Fibroblast of mammary gland (primary cell): ENCODE measurements around the gene BCAP29.

Source experiments
- DNase-seq: peaks from one replicate; pipeline ENCODE4 v3.0.0-alpha.2; 2010; ENCODE audit warnings: low read depth
- H3K4me3 ChIP-seq: 2 replicates; pipeline ENCODE4 v1.5.1; 2011; ENCODE audit warnings: low read depth, mild to moderate bottlenecking, low read length, moderate library complexity; ENCODE audit not compliant: control insufficient read depth
- TF ChIP-seq, protein P1 (sequence below): conservative IDR thresholded peaks from 2 replicates; pipeline ENCODE4 v1.5.1; 2011; ENCODE audit warnings: low read depth, low read length, inconsistent platforms; ENCODE audit not compliant: control insufficient read depth, insufficient read depth

The BCAP29 gene

DNA sequence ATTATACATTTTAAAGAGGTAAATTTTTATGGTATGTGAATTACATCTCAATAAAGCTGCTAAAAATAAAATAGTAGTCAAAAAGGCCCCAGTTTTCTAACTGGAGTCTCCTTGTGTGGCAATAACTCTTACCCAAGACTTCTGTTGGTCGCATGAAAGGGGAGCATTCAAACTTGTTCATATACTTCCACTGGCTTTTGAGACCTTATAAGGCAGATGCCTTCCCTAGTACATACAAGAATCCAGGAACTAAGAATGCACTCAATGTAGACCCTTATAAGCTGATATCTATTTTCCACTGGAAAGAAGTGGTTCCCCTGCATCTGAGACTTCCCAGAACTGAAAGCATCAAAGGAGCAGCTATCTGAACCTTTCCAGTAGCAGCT is 13.0 kb downstream of the BCAP29 start:
- TF ChIP-seq, protein P1, sequence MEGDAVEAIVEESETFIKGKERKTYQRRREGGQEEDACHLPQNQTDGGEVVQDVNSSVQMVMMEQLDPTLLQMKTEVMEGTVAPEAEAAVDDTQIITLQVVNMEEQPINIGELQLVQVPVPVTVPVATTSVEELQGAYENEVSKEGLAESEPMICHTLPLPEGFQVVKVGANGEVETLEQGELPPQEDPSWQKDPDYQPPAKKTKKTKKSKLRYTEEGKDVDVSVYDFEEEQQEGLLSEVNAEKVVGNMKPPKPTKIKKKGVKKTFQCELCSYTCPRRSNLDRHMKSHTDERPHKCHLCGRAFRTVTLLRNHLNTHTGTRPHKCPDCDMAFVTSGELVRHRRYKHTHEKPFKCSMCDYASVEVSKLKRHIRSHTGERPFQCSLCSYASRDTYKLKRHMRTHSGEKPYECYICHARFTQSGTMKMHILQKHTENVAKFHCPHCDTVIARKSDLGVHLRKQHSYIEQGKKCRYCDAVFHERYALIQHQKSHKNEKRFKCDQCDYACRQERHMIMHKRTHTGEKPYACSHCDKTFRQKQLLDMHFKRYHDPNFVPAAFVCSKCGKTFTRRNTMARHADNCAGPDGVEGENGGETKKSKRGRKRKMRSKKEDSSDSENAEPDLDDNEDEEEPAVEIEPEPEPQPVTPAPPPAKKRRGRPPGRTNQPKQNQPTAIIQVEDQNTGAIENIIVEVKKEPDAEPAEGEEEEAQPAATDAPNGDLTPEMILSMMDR, result no peak
- no peak overlapping the region for H3K4me3 ChIP-seq
- DNase-seq, result no peak

DNA sequence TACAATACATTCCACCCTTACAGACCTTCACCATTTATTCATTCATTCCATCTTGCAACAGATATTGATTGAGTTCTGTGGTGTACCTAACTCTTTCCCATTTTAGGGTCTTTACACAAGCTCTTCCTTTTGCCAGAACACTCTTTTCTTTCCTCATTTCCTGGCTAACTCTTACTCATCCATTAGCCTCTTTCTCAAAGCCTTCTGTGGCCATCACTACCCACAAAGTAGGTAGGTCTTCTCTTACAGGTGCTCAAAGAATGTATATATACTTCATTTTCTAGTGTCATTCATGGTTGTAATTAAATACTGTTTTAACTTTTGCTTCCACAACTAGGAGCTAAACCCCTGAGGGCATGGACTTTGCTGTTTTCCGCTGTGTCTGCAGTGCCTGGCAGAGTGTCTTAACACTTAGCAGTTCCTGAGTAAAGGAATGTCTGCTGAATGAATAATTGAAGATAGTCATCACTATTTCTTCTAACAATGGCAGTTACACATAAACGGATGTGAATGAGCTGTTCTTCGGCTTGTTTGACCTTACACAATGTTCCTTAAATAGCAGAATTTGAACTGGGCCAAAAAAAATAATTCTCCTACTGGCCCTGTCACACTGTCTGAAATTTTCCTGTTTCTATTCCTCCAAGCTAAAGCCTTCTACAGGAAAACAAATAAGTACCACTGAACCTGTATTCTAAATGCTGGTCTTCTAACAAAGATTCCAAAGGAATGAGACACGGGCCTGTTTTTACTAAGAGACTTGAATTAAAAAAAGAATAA is 15.1 kb downstream of the BCAP29 start:
- TF ChIP-seq, protein P1, result no peak
- no peak overlapping the region for H3K4me3 ChIP-seq
- DNase-seq, result peak; percentile 96

- H3K4me3 ChIP-seq, result no peak overlapping the region
- DNase-seq, result no peak
- TF ChIP-seq, protein P1, result no peak
These were observed 17.0 kb downstream of the BCAP29 start for GRCh38 chr7:107596881-107597581.

DNA sequence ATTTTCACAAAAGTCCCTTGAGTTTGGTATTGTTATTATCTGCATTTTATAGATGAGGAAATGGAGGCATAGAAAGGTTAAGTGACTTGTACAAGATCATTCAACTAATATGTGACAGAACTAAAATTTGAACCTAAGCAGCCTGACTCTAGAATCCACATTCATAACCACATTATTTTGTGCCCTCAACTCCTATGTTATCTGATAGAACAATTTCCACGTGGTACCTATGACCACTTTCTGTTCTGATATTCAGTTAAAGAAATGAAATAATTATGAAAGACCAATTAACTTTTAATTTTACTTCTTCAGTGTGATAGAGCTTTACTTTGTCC is 17.5 kb downstream of the BCAP29 start:
- TF ChIP-seq, protein P1, result no peak

DNA sequence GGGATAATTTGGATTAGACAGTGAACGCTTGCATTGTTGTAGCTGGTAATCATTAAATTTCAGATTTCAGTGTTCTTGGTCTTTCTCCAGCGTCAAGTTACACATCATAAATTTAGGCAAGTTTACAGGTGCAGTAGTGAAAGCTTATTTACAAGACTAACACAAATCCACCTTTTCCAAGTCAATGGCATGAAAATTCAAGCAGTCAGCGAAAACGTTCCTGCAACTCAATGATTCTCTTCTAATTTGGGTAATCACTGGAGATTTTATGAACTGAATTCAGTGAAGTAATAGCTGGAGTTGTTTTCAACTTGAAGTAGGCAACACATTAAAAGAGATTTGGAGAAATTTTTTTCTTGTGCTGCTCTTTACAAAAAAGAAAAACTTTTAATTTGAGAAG is 17.9 kb downstream of the BCAP29 start:
- DNase-seq, result no peak
- no peak overlapping the region for H3K4me3 ChIP-seq
- TF ChIP-seq, protein P1, result no peak

More for the DNA sequence above, 17.5 kb downstream of the BCAP29 start:
- no peak overlapping the region for H3K4me3 ChIP-seq
- no peak for DNase-seq

DNA sequence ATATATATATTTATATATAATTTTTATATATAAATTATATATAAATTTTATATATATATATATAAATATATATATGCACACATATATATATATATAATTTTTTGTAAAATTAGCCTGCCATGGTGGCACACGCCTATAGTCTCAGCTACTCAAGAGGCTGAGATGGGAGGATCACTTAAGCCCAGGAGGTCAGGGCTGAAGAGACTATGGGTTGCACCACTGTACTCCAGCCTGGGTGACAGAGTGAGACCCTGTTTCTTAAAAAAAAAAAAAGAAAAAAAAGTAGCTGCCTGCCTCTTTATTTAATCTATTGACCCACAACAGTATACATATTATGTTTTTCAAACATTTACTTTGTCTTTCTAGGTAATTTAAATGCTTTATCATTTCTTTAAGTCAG is 19.2 kb downstream of the BCAP29 start:
- TF ChIP-seq, protein P1, result no peak
- H3K4me3 ChIP-seq, result no peak overlapping the region
- no peak for DNase-seq
